Keratinocyte (primary cell): ENCODE data around the gene CDRT4. TPM values are rescaled to one million over a fixed set of nuclear protein-coding genes. Genes with fewer than 3 reads are reported as not detected.

Experiments
- DNase-seq: peaks from one replicate; pipeline ENCODE4 v3.0.0-alpha.2; 2011; ENCODE audit warnings: low read depth, missing footprints, low spot score
- FAIRE-seq: peaks from 2 replicates; lab custom pipeline; 2011; peaks lifted over from hg19 to GRCh38; lab: Jason Lieb, UNC
- H2AFZ ChIP-seq: 2 replicates; pipeline ENCODE4 v1.6.0; 2012; ENCODE audit warnings: low read length, control low read depth, inconsistent platforms; ENCODE audit not compliant: control insufficient read depth
- H3K27ac ChIP-seq: 2 replicates; pipeline ENCODE4 v1.5.1; 2011; ENCODE audit warnings: low read length; ENCODE audit not compliant: control insufficient read depth, insufficient read depth
- H3K27me3 ChIP-seq: 3 replicates; pipeline ENCODE4 v1.6.0; 2011; ENCODE audit warnings: low read length; ENCODE audit not compliant: control insufficient read depth, insufficient read depth; ENCODE audit errors: extremely low read depth
- H3K36me3 ChIP-seq, 2 experiments: 2 replicates in 1 of 2; 3 replicates in 1 of 2; pipeline ENCODE4 v1.5.1; 2011; ENCODE audit warnings: low read length in 2 of 2, mild to moderate bottlenecking in 1 of 2; ENCODE audit not compliant: control insufficient read depth in 2 of 2, insufficient read depth in 2 of 2; ENCODE audit errors: extremely low read depth in 1 of 2
- H3K4me1 ChIP-seq: 3 replicates; pipeline ENCODE4 v1.5.1; 2011; ENCODE audit warnings: low read length; ENCODE audit not compliant: control insufficient read depth, insufficient read depth; ENCODE audit errors: extremely low read depth
- H3K4me2 ChIP-seq: 3 replicates; pipeline ENCODE4 v1.6.0; 2011; ENCODE audit warnings: low read depth, low read length; ENCODE audit not compliant: control insufficient read depth, insufficient read depth; ENCODE audit errors: extremely low read depth
- H3K4me3 ChIP-seq, 3 experiments: fragments of 200-600 bp in 1 of 3; sonication (generic) in 1 of 3; 2 replicates in 2 of 3; 3 replicates in 1 of 3; pipeline ENCODE4 v1.5.1; 2011 to 2016; ENCODE audit warnings: low read length in 3 of 3, mild to moderate bottlenecking in 3 of 3, control low read depth in 2 of 3, inconsistent platforms in 1 of 3, low read depth in 1 of 3, mixed read lengths in 1 of 3, mixed run types in 1 of 3, moderate library complexity in 1 of 3; ENCODE audit not compliant: control insufficient read depth in 2 of 3, insufficient read depth in 2 of 3; ENCODE audit errors: extremely low read depth in 1 of 3
- H3K79me2 ChIP-seq: 2 replicates; pipeline ENCODE4 v1.6.0; 2012; ENCODE audit warnings: low read length; ENCODE audit not compliant: control insufficient read depth, insufficient read depth
- H3K9ac ChIP-seq: 3 replicates; pipeline ENCODE4 v1.6.0; 2011; ENCODE audit warnings: low read length; ENCODE audit not compliant: control insufficient read depth, insufficient read depth; ENCODE audit errors: extremely low read depth
- H3K9me1 ChIP-seq: 3 replicates; pipeline ENCODE4 v1.6.0; 2011; ENCODE audit warnings: low read length; ENCODE audit not compliant: control insufficient read depth, insufficient read depth; ENCODE audit errors: extremely low read depth
- H3K9me3 ChIP-seq: 2 replicates; pipeline ENCODE4 v1.5.1; 2012; ENCODE audit warnings: low read depth, low read length; ENCODE audit not compliant: control insufficient read depth
- H4K20me1 ChIP-seq: 3 replicates; pipeline ENCODE4 v1.6.0; 2011; ENCODE audit warnings: low read length; ENCODE audit not compliant: control insufficient read depth, insufficient read depth; ENCODE audit errors: extremely low read depth
- CTCF ChIP-seq, 3 experiments: IDR thresholded peaks in 1 of 3; conservative IDR thresholded peaks in 1 of 3; optimal IDR thresholded peaks in 1 of 3; 2 replicates in 2 of 3; 3 replicates in 1 of 3; pipeline versions ENCODE3 to v1.5.1; 2011; ENCODE audit warnings: low read length in 3 of 3, mild to moderate bottlenecking in 3 of 3, moderate library complexity in 2 of 3, control low read depth in 1 of 3, inconsistent platforms in 1 of 3; ENCODE audit not compliant: insufficient read depth in 2 of 3; ENCODE audit errors: extremely low read depth in 1 of 3
- EZH2 ChIP-seq: IDR thresholded peaks from one replicate; pipeline ENCODE4 v1.6.1; 2012; ENCODE audit warnings: inconsistent platforms, mild to moderate bottlenecking, low read length, moderate library complexity
- dilution Hi-C: fragments of 300-500 bp; cut with MboI; formaldehyde crosslinking; loops from one replicate; pipeline ENCODE4 v1.7.0; 2020; ENCODE audit warnings: low sequenced_read_pairs; ENCODE audit not compliant: extremely low pct_ligation_motif_present
- polyA plus RNA-seq, 5 experiments: library from polyadenylated mRNA; depleted of rRNA in 3 of 5; stranded (reverse) in 3 of 5; stranded (forward) in 1 of 5; unstranded in 1 of 5; fragments of >200 nt; gene quantifications; 1 replicate in 1 of 5; 2 replicates in 3 of 5; 3 replicates in 1 of 5; pipeline versions ENCODE4 v1.2.1 to v1.2.3, GENCODE V29; 2011 to 2012; ENCODE audit warnings: missing spikeins in 2 of 5, low read depth in 1 of 5, low replicate concordance in 1 of 5

Gene CDRT4
- polyA plus RNA-seq, 1 donor (not counting 4 experiments of a cell fraction or from before 2014, with no cell fraction given): 0.93 TPM

GRCh38 chr17:15498107-15498506 lies 30.7 kb upstream of the CDRT4 start:
- Histone ChIP-seq H3K27me3 (no peaks in the 10 kb centered on the region), H3K9ac (no peak overlapping the region), H3K27ac (no peak overlapping the region), H3K79me2 (no peaks in the 10 kb centered on the region), H3K36me3 (peaks cover 0 to 5% of the 10 kb centered on the region in 2 experiments), H3K9me1 (no peaks in the 10 kb centered on the region), H4K20me1 (no peaks in the 10 kb centered on the region), H3K9me3 (no peaks in the 10 kb centered on the region), H2AFZ (no peak overlapping the region), H3K4me2 (no peak overlapping the region), H3K4me3 (no peak overlapping the region), H3K4me1 (peaks cover 8% of the 10 kb centered on the region)
- FAIRE-seq: no peak
- no peak for DNase-seq
- dilution Hi-C loops: no loop called here
- no peak for TF ChIP-seq EZH2
- no peak for TF ChIP-seq CTCF (optimal IDR thresholded peaks at IDR 0.05 in 1 of 3, IDR thresholded peaks at IDR 0.05 in 1 of 3, conservative IDR thresholded peaks at IDR 0.05 in 1 of 3; ENCODE audit: extremely low read depth in 1 of 3, insufficient read depth in 2 of 3, low read length in 3 of 3)

GRCh38 chr17:15496735-15497670 lies 29.6 kb upstream of the CDRT4 start:
- FAIRE-seq (no peak), DNase-seq (no peak)
- Histone ChIP-seq H3K9ac (no peak overlapping the region), H3K9me3 (no peaks in the 10 kb centered on the region), H3K27ac (no peak overlapping the region), H3K79me2 (no peaks in the 10 kb centered on the region), H3K4me1 (no peaks in the 10 kb centered on the region), H3K36me3 (peaks cover 0 to 5% of the 10 kb centered on the region in 2 experiments), H3K9me1 (no peaks in the 10 kb centered on the region), H2AFZ (no peak overlapping the region), H4K20me1 (no peaks in the 10 kb centered on the region), H3K4me3 (no peak overlapping the region), H3K27me3 (no peaks in the 10 kb centered on the region), H3K4me2 (no peak overlapping the region)
- dilution Hi-C loops: no loop called here
- TF ChIP-seq CTCF (optimal IDR thresholded peaks at IDR 0.05 in 1 of 3, IDR thresholded peaks at IDR 0.05 in 1 of 3, conservative IDR thresholded peaks at IDR 0.05 in 1 of 3; ENCODE audit: extremely low read depth in 1 of 3, insufficient read depth in 2 of 3, low read length in 3 of 3) (no peak), EZH2 (no peak)
